OCI-LY3 (cell line): ENCODE results near the gene SFXN5.

Experiments
- H2AFZ ChIP-seq: fragments of 200-600, 300-600 bp; shearing (Covaris generic); 2 replicates; pipeline ENCODE4 v1.6.0; 2014; ENCODE audit warnings: antibody characterized with exemption, low read depth, low read length
- H3K27ac ChIP-seq: fragments of 200-600, 300-600 bp; sonication (generic); 2 replicates; pipeline ENCODE4 v1.5.1; 2014; ENCODE audit warnings: mild to moderate bottlenecking, low read length, moderate library complexity, mixed read lengths
- H3K27me3 ChIP-seq: fragments of 200-600, 300-600 bp; sonication (generic); 2 replicates; pipeline ENCODE4 v1.6.1; 2014; ENCODE audit warnings: low read depth, low read length, mixed read lengths
- H3K36me3 ChIP-seq: fragments of 200-600, 300-600 bp; sonication (generic); replicated peaks from 2 replicates; pipeline ENCODE3; 2014; ENCODE audit warnings: low read depth, low read length, mixed read lengths
- H3K4me1 ChIP-seq: fragments of 300-600, 200-600 bp; sonication (generic); 2 replicates; pipeline ENCODE4 v1.6.1; 2014; ENCODE audit warnings: low read length, mixed read lengths
- H3K4me2 ChIP-seq: fragments of 200-600, 300-600 bp; sonication (generic); 2 replicates; pipeline ENCODE4 v1.6.1; 2014; ENCODE audit warnings: low read length, mixed read lengths
- H3K4me3 ChIP-seq: fragments of 300-600, 200-600 bp; sonication (generic); 2 replicates; pipeline ENCODE4 v1.5.1; 2014; ENCODE audit warnings: antibody characterized with exemption, mild to moderate bottlenecking, low read length, moderate library complexity
- H3K79me2 ChIP-seq: fragments of 300-600, 200-600 bp; shearing (Covaris generic); 2 replicates; pipeline ENCODE4 v1.6.1; 2014; ENCODE audit warnings: mild to moderate bottlenecking, low read length, mixed read lengths
- H3K9ac ChIP-seq: fragments of 300-600, 200-600 bp; shearing (Covaris generic); 2 replicates; pipeline ENCODE4 v1.6.0; 2014; ENCODE audit warnings: mild to moderate bottlenecking, low read length, moderate library complexity
- H3K9me3 ChIP-seq: fragments of 200-600, 300-600 bp; shearing (Covaris generic); 2 replicates; pipeline ENCODE4 v1.6.1; 2014; ENCODE audit warnings: low read length, mixed read lengths; ENCODE audit not compliant: insufficient read depth
- H4K20me1 ChIP-seq: fragments of 200-600, 300-600 bp; sonication (generic); 2 replicates; pipeline ENCODE4 v1.6.1; 2016; ENCODE audit warnings: low read length, mixed read lengths; ENCODE audit not compliant: insufficient read depth
- CTCF ChIP-seq: fragments of 200-600, 300-600 bp; sonication (generic); IDR thresholded peaks from 2 replicates; pipeline ENCODE4 v1.5.1; 2014; ENCODE audit warnings: antibody characterized with exemption, low read length, low read depth
- EZH2phosphoT487 ChIP-seq: fragments of 200-600 bp; shearing (Covaris generic); IDR thresholded peaks from 2 replicates; pipeline ENCODE4 v1.6.1; 2018; ENCODE audit warnings: antibody characterized with exemption, mixed run types, low read depth

The SFXN5 gene

DNA sequence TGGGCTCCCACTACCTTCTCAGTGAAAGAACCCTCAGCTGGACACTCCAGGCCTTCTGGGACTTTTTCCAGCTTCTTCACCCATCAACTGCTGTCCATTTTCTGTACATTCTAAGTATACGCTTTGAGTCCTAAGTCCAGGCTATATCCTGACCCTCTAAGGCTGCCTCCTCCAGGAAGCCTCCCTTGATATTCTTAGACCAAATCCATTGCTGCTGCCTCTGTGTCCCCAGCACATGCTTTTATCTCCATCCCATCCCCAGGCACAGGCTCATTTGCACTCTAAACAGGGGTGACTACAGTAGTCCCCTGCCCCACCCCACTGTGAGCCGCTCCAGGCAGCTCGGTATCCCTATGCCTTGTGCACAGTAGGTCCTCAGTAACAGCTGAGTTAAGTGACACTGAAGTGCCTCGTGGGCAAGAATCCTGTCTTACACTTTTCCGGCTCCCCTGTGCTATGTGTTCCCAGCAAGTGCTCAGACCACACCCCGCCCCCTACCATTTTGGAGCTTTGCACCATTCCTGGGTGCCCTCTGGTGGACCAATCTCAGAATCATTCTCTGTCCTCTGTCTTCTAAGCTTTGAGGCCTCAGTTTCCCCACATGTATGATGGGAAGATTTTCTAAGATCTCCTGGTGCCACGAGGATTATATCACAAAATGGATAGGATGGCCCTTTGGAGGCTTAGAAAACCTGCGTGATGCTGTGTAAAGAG is 119.2 kb downstream of the SFXN5 start:
- TF ChIP-seq EZH2phosphoT487: no peak
- TF ChIP-seq CTCF: peak; percentile 31
- H3K4me3 ChIP-seq: no peak overlapping the region
- H2AFZ ChIP-seq: no peak overlapping the region
- H3K36me3 ChIP-seq: no peaks in the 10 kb centered on the region
- no peak overlapping the region for H3K27ac ChIP-seq
- no peaks in the 10 kb centered on the region for H4K20me1 ChIP-seq
- H3K9ac ChIP-seq: no peak overlapping the region
- peaks cover 18% of the 10 kb centered on the region for H3K4me1 ChIP-seq
- no peaks in the 10 kb centered on the region for H3K27me3 ChIP-seq
- H3K4me2 ChIP-seq: no peak overlapping the region
- H3K79me2 ChIP-seq: no peaks in the 10 kb centered on the region
- no peaks in the 10 kb centered on the region for H3K9me3 ChIP-seq

- no peak overlapping the region for H3K9ac ChIP-seq
- no peaks in the 10 kb centered on the region for H3K27me3 ChIP-seq
- no peaks in the 10 kb centered on the region for H3K36me3 ChIP-seq
- H3K79me2 ChIP-seq: no peaks in the 10 kb centered on the region
- H3K9me3 ChIP-seq: no peaks in the 10 kb centered on the region
- no peak overlapping the region for H2AFZ ChIP-seq
- peaks cover 11% of the 10 kb centered on the region for H3K4me1 ChIP-seq
- H3K27ac ChIP-seq: no peak overlapping the region
- no peaks in the 10 kb centered on the region for H4K20me1 ChIP-seq
- no peak for TF ChIP-seq CTCF
- TF ChIP-seq EZH2phosphoT487: no peak
- no peak overlapping the region for H3K4me3 ChIP-seq
- H3K4me2 ChIP-seq: no peak overlapping the region
These were observed 120.0 kb downstream of the SFXN5 start for GRCh38 chr2:72951303-72952095.

DNA sequence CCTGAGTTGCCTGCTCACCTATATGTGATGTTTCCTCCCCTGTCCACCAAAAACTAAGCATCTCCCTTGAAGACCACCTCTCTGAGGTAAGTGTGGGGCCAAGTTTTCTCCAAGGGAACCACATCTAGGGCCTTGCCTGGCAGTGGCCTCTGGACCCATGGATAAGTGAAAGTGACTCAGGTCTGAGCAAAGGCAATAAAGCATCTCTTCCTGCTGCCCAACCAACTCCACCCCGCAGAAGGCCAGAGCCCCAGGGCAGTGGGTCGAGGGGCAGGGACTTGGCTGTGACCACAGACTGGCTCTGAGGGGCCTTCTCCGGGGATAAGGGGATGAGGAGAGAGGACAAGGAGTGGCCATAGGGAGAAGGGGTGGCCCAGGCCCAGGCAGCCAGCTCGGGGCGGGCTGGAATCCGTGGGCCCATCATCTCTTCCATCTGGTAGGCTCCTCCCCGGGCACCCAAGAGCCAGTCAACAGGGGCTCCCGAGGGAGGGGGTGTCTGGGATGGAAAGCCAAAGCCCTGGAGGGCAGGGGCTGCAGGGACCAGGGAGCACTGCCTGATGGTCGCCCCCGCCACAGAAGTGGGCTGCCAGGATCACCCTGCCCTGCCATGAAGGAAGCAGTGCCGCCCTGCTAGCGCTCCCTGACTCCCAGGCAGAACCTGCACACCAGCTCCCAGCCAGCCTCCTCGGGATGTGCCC is 120.8 kb downstream of the SFXN5 start:
- no peaks in the 10 kb centered on the region for H3K9me3 ChIP-seq
- H3K27ac ChIP-seq: no peak overlapping the region
- TF ChIP-seq EZH2phosphoT487 (no peak), CTCF (no peak)

DNA sequence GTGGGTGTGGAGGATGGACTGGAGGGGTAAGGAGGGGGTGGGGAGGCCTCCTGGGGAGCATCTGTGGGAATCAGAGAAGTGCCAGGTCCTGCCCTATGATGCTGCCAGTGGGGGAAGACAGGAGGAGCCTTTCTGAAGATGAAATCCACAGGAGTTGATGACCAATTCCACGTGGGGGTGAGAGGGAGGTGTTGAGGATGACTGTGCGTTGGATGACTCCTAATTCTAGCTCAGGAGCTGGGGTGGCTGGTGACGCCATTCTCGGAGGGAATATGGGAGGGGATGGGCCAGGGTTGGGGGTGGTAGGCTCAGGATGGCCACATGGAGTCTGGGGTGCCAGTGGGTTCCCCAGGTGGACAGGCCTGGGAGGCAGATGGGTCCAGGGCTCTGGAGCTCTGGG is 121.9 kb downstream of the SFXN5 start:
- TF ChIP-seq CTCF (no peak), EZH2phosphoT487 (no peak)
- no peaks in the 10 kb centered on the region for H3K27me3 ChIP-seq
- H3K9ac ChIP-seq: no peak overlapping the region
- H3K79me2 ChIP-seq: no peaks in the 10 kb centered on the region
- peaks cover 10% of the 10 kb centered on the region for H3K4me1 ChIP-seq
- H4K20me1 ChIP-seq: no peaks in the 10 kb centered on the region
- H2AFZ ChIP-seq: no peak overlapping the region
- no peak overlapping the region for H3K4me3 ChIP-seq
- no peaks in the 10 kb centered on the region for H3K9me3 ChIP-seq
- no peak overlapping the region for H3K27ac ChIP-seq
- no peaks in the 10 kb centered on the region for H3K36me3 ChIP-seq
- no peak overlapping the region for H3K4me2 ChIP-seq

More for the DNA sequence above, 120.8 kb downstream of the SFXN5 start:
- Histone ChIP-seq H3K27me3 (no peaks in the 10 kb centered on the region), H3K4me1 (peaks cover 10% of the 10 kb centered on the region), H3K9ac (no peak overlapping the region), H2AFZ (no peak overlapping the region), H4K20me1 (no peaks in the 10 kb centered on the region), H3K79me2 (no peaks in the 10 kb centered on the region), H3K4me2 (no peak overlapping the region), H3K36me3 (no peaks in the 10 kb centered on the region), H3K4me3 (no peak overlapping the region)
